ENCODE data around the gene PRDM15.

The PRDM15 gene

DNA sequence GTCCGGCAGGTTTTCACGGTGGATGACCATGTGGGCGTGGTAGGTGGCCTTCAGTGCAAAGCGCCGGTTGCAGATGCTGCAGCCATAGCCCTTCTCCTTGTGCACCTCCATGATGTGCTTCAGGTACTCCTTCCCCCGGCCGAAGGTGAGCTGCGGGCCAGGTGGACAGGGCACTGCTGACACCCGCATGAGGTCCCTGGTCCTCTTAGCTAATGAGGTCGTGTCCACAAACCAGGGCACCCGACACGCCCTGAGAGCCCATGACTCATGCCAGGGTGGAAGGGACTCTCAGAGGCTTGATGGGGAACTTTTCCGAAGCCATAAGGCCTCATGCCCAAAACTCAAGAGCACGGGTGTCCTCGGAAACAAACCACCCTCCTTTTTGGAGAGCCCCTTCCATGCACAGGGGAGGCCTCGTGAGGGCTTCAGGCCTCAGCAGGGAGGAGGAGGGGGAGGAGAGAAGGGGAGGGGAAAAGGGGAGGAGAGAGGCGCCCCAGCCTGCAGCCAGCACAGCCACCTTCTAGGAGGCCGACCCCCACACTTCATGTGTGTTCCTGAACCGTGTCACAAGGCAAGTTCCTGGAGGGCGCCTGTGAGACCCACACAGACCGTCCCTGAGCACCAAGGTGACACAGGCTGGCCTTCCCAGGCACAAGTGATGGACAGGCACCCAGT, 57.9 kb downstream of the PRDM15 start:
- no peak for DNase-seq

DNA sequence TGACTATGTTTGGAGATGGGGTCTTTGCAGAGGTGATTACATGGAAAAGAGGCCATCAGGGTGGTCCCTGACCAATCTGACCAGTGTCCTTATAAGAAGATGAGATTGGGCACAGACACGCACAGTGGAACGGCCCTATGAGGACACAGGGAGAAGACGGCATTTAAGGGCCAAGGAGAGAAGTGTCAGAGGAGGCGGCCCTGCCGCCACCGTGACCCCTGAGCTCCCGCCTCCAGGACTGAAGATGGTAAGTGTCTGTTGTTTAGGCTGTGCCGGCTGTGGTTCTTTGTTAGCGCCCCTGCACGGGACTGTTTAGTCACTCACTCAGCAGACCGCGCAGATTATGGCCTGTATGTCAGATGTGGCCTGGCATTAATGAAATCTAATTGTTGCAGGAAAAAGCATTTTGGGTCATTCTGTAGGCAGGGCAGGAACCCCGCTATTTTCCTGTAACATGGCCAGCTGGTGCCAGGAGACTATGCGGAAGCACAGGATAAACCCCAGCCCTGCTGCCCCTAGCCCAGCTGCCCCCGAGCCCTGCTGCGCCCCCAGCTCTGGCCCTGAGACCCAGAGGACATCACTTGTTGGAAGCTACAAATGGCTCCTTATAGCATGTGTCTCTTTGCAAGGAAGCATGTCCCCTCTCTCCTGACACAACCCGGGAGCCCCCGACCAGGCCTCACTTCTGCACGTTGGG, 58.6 kb downstream of the PRDM15 start:
- DNase-seq: no peak

DNA sequence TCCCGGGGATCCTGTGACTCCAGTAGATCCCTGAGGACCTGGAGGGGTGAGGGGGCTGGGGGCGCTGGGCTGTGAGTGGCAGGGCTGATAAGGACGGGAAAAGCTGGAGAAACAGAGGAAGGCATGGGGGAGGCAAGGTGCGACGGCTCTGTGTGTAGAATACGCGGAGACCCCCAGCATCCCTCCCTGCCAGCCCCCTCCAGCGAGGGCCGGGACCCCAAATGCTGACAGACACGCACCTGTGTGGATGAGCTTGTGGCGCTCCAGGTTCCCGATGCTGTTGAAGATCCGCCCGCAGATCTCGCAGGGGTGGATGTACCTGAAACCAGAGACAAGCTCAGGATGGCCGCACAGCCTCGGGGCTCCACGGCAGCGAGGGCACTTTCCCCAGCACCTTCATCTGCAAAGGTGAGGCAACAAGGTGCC, 59.3 kb downstream of the PRDM15 start:
- no peak for DNase-seq

DNA sequence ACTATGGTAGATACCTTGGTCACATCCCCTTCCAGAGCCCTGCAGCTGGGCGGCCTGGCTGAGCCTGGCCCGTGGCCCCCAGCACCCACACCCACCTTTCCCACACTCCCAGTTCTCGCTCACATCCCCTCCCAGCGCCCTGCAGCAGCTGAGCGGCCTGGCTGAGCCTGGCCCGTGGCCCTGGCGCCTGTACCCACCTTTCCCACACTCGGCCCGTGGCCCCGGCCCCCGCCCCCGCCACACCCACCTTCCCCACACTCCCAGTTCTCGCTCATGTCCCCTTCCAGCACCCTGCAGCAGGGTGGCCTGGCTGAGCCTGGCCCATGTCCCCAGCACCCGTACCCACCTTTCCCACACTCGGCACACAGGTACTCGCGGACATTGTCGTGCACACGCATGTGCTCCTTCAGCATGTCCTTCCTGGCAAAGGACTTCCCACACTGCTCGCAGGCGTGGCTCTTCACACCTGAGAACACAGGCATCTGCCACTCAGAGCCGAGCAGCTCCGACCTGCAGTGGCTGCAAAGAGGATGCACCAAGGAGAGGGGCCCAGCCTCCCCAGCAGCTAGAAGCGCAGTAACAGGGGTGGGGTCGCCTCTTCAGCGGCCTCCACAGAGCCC, 59.8 kb downstream of the PRDM15 start:
- DNase-seq: no peak

DNA sequence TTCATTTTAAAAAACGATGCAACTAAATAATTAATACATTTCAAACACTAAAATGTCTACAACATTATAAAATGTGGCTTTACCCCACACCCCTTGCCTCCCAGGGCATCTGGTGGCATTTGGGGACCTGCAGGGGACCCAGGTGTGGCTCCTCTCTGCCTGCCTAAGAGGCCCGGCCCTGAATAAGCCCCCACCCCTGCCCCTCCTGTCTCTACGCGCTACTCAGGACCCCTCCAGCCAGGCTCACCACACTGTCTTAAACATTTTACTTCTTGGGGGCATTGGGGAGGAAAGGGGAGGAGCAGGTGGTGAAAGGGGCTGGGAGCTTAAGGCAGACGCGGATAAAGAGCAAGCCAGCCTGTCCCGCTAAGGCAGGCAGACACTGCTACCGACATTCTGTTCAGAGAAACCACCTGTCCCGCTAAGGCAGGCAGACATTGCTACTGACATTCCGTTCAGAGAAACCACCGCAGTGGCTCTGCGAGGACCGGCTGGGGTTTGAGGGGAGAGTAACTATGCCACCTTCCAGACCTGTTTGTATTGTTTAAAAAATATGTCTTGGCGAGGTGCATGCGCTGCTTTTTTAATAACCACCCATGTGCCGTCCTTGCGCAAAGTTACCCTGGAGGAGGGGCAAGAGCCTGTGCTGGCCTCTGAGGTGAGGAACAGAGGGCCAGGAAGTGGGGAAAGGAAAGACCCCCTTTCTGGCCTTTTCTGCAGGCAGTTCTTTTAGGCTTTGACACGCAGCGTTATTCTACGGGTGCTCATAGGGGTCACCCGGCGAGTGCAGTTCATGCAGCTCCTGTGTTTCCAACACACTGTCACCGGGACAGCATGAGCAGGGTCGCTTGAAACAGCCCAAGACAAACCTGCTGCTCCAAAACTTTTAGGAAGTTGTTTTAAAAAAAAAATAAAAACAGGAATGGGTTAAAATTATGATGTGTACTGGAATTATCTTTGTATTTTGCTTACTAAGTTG, 61.0 kb downstream of the PRDM15 start:
- DNase-seq: no peak

DNA sequence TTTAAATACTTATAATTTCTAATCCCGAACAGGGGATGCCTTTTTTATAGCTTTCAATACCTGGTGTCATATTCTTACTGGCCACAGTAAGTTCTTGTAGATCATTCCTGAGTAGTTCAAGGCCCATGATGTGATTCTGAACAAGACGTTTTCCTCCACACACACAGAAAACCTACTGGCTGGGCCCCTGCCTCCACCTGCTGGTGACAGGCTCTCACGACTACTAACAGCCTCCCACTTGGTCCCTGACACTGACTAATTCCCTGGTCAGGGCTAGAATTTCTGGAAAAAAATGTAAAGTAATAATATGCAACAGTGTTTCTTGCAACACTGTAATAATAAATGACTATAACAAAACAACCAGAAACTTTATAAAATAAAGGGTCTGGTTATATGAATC, 61.9 kb downstream of the PRDM15 start:
- DNase-seq: no peak

DNA sequence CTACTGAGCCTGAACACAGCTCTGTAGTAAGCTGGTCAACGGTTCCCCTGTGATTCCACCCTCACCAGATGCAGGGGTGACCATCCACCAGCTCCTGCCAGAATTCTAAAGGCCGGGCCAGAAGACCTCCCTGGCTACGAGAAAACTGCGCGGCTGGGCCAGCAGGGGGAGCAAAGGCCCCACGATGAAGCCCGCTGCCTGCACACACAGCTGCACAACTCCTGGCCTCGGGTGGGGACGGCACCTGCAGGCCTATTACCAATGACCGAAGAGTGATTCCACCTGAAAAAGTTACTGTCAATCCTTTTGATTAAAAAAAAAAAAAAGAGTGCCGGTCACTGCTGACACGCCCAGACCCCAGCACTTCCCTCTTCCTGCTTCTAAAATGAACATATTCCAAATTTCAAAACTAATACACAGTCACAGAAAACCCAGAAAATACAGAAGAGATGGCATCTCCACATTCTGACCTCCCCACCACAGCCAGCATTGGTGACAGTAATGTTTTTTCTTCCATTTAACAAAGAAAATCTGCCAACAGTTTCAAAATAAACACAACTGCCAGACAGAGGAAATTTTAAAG, 62.5 kb downstream of the PRDM15 start:
- peak; percentile 53 for DNase-seq

DNA sequence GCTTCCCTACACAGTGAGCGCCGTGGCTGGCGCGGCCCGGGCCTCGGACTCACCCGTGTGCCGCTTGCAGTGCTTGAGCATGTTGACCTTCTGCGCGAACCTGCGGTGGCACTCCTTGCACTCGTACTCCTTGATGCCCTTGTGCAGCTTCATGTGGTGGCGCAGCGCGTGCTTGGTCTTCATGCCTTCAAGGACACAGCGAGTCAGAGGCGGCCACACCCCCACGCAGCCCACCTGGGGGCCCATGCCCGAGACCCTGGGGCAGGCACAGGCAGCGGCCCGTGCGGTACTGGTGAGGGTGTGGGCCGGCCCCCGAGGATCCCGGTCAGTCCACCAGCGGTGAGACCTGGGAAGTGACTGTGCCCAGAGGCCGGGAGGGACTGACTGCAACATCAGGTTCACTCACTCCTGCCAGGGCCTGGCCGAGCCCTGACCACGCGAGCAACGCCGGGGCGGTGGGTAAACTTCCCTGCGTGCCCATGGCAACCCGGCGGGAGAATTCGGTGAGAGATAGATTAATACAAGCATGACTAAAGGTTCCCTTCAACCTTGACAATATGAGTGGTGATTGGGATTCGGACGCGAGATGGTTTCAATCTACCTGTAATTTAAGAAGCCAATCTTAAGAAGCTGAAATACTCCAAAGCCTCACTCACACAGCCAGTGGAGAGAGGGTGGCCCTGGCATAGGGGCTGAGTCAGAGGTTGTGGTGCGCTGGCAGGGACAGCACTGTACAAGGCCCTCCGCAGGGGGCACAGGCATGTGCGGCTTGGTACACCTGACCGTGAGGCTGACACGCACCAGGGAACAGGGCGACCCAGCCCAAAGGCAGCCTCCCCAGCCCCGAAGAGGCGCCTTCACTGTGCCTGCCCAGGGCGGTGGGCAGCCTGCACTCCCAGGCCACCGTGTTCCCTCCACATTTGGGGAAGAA, 63.2 kb downstream of the PRDM15 start:
- DNase-seq: no peak

DNA sequence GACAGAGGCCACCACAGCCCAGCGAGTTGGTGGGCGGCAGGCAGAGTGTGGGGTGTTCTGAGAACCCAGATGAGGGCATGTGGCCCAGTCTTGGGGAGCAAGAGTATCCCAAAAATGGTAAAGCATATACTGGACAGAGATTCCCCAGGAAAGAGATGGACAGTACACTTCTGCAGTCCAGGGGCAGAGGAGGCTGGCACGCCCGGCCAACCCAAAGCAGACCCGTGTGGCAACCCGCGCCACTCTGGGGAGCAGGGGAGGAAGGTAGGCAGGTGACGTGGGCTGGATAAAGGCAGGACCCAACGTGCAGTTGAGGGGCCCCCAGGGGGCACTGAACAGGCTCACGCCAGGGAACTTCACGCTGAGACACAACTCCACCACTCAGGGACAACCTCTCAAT, 65.9 kb downstream of the PRDM15 start:
- DNase-seq: no peak

DNA sequence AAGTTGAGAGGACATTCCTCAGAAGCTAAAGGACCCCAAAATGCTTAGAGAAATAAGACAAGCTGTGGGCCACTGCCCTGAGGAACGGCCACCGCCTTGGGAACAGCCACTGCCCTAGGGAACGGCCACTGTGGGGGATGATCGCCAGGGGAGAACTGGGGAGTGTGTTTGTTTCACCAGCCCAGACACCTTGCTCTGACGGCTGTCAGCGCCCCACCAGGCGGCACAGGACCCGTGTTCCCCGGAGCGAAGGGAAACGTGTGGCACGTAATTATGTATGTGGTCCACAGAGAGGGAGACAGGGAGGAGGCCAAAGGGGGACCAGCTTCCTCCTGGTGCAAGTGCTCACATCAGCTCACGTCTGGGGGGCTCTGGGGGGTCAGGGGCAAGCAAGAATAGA, 66.5 kb downstream of the PRDM15 start:
- no peak for DNase-seq

DNA sequence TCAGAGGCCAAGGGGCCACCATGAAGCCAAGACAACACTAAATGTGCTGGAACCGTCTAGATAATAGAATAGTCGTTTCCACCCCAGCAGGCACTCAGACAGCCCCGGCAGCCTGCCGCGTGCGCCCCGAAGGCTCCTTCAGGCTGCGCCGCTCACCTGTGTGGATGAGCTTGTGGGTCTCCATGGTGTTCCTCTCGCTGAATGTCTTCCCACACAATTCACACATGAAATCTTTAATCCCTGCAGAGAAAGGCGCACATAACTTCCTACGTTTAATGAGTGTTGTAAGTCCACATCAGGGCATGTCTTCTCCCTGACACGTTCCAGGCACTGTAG, 68.6 kb downstream of the PRDM15 start:
- no peak for DNase-seq

DNA sequence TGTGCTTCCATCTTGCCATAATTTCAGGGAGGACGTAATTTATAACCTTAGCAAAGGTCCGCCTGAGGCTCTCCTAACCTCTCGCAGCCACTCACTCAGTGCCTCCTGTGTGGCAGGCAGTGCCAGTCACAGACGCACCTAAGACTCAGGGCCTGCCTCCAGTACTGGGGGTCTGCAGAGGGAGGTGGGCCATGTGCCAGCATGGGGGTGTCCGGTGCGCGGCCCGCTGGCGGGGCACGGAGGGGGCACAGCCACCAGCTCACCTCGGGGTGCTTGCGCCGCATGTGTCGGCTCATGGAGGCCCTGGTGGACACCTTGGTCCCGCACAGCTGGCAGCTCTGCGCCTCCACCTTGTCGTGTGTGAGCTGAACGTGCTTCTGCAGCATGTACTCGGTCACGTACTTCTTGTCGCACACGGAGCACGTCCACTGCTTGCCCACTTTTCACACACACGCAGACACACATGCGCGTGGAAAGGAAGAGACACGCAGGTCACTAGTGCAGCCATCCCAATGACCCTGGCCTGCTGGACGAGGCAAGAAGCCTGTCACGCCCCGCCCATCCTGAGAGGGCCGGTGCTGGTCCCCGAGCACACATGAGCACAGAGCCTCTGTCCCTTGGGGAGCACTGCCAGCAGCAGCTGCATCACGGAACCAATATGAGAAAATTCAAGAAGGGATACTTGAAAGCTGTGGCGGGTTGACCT, 69.1 kb downstream of the PRDM15 start:
- DNase-seq: no peak

DNA sequence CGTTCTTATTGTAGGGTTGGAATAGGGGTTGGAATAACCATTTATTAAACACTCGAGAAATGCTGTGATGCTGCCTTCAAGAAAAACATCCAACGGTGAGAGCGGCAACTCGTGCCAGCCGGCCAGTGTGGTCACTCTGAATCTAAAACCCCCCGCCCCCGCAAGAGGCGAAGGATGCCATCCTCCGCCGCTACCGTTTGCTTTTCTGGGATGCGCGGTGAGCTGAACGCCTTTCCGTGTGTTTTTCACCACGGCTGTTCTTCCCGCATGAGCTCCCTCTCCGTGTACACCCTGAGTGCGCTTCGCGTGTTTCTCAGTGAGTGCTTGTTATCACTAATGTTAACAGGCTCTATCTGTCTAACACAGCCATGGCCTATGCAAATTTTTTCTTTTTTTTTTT, 70.3 kb downstream of the PRDM15 start:
- no peak for DNase-seq

DNA sequence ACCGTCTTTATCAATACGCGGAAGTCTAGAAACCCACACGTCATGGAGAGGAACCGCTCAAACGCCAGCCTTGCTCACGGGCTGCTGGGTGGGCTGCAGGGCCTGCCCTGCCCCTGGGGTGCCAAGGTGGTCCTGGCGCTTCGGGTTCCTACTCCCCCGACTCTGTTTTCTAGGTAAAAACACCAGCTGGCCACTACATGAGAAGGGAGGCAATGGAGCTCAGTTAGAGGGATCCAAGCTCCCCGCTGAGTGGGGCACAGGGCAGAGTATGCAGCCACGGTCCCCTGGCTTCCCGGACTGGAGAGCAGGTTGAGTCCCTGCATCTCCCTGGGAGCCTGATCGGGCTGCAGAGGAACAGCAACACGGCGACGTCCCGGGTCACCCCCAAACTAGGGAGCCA, 71.0 kb downstream of the PRDM15 start:
- no peak for DNase-seq

DNA sequence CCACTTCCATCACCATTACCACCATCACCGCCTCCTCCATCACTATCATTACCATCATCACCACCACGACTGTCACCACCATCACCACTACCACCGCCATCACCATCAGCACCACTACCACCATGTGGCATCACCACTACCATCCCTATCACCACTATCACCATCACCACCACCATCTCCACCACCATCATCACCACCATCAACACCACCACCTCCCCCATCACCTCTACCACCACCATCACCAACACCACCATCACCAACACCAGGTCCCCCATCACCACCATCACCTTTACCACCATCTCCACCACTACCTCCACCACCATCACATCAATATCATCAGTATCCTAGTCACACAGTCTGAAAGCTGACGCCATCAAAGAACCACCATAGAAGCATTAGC, 72.4 kb downstream of the PRDM15 start:
- no peak for DNase-seq

DNA sequence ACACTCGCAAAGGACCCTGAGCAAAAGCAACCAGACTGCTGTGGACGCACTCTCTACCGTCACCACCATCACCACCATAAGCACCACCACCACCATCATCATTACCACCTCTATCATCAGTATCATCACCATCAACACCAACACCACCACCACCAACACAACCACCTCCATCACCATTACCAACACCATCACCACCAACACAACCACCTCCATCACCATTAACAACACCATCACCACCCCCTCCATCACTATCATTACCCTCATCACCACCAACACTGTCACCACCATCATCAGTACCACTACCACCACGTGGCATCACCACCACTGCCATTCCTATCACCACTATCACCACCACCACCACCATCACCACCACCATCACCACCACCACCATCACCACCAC, 73.5 kb downstream of the PRDM15 start:
- DNase-seq: no peak

DNA sequence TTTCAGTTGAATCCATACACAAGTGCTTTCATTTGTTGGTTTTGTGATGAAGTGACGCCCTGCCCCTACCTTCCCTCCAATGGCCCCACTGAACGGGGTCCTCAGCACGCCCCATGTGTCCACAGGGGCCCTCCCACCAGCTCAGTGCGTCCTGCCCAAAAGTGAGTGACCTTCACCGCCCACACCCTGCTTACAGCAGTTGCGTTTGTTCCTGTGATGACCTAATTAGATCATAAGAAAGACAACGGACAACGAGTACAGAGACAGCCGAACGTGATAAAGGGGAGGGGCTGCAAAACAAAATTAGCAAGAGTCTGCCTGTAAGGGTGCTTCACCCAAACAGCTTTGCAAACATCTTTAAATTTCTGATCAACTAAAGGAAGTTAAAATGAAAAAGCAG, 74.1 kb downstream of the PRDM15 start:
- no peak for DNase-seq

DNA sequence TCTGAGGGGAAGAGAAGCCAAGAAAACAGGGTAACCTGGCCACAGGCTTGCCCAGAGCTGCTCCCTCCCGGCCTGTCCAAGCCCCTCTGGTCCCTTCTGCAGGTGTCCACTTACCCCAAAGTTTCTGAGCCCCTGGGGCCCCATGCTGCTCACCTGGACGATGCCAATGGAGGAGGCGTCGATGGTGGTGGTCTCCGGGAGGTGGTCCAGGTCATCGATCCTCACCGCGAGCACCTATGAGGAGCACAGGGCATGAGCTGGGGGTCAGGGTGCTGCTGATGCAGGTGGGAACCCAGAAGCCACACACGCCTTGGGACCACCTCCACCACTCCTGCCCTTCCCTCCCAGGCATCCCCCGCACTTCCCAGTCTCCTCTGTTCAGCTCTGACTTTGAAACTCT, 74.8 kb downstream of the PRDM15 start:
- no peak for DNase-seq

DNA sequence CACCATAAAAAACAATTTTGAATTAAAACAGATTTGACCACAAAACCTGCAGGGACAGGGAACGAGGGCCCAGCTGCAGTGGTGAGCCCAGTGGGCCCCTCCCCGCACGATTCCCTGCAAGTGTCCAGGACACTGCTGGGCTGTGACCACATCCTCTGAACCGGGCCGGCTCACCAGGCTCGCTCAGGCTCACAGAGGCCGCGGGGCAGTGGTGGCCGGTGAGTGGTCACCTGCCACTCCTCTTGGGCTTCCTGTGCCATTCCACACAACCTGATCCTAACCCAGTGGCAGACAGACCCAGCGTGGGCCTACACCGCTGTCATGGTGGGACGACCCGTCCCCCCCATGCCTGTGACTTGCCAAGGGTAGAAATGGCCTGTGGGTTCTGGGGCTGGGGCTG, 75.8 kb downstream of the PRDM15 start:
- DNase-seq: no peak

DNA sequence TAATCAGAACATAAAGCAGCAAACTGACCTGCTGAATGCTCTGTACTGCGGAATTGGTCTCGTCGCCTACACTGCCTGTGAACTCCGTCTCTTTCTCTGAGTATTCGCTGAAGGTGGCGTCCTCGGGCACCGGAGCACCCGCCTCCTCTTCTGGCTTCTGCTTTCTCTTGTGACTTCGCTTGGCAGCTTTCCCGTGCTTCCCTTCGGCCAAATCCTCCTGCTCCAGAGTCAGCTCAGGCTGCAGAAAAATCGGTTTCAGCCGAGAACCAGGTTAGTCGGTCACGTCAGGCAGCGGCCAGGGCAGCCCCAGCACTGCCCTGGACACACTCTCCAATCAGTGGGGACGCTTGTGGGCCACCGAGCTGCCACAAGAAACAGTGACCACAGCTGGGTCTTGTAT, 76.5 kb downstream of the PRDM15 start:
- DNase-seq: no peak

DNA sequence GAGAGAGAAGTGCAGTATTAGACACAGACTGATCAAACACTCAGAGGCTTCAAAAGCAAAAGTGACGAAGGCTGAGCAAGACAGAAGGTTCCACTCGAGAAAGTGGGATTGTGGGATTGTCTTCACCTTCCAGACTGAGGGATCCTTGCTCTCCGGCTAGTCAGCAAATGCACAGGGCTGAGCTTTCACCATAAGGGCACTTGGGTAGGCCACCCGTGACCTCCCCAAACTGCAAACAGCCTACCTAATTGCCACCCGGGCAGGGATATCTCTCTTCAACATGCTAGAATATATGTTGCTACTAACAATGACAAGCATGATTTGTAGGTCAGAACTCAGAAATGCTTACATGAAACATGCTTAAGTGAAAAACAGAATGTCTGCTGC, 77.0 kb downstream of the PRDM15 start:
- DNase-seq: no peak

Measured in activated gamma-delta T cell treated with Interleukin-2 at 50 U/mL for 16 hours (primary cell).